Hindlimb muscle (tissue), 1 donor: Measurements from ENCODE around the gene KLKB1. TPM values are rescaled to one million over a fixed set of nuclear protein-coding genes. Genes with fewer than 3 reads are reported as not detected.

Experiments
- DNase-seq: peaks from one replicate; pipeline ENCODE4 v3.0.0-alpha.2; 2013
- polyA plus RNA-seq: library from polyadenylated mRNA; unstranded; fragments of 120-200 nt; gene quantifications from one replicate; pipeline ENCODE4 v1.2.1, GENCODE V29; 2013; ENCODE audit not compliant: insufficient read length

The KLKB1 gene
- not detected for polyA plus RNA-seq

DNA sequence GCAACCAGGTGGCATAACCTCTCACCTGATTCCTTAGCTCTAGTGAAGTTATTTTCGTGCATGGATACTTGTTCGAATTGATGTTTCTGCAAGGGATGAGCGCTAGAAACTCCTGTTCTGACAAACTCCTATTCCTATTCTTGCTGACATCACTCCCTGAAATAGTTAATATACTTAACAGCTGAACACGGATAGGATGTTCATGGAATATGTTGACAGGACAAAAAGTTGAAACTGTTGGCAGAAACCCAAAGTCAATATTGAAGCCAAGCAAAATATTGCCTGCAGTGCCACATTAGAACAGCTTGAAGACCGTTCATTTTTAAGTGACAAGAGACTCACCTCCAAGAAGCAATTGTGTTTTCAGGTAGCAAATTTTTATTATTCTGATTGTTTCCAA, at the start of gene KLKB1:
Gene KLKB1 (plus strand): TSS at position 287 of the 400 bp plus-strand sequence. CDS start 689 bp downstream, outside the sequence.
- no peak for DNase-seq

DNA sequence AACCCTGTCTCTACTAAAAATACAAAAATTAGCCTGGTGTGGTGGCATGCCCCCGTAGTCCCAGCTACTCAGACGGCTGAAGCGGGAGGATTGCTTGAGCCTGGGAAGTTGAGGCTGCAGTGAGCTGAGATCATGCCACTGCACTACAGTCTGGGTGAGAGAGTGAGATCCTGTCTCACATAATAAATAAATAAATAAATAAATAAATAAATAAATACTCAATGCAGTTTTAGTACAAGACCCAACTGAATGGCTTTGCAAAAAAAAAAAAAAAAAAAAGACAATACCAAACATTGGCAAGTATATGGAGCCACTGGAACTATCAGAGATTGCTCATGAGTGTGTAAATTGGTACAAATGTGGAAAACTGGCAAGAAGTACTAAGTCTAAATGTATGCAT, 39.2 kb upstream of the KLKB1 start:
- DNase-seq = no peak

DNA sequence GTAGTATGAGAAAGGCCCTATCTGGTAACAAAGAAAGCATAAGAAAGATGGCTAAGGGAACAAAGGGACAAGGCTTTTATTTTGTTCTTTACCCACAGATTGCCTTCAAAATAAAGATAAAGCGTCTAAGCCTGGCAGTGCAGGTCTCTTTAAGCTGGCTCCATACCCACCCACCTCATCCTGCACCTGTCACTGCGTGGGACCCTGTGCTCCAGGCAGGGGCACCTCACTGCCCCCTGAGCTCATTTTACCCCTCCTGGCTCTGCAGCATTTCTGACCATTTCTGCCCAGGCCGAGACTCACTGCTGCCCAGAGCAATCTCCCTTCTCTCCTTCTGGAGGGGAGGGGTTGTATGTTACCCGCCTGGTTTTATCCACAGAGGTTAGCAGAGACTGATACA, 37.7 kb upstream of the KLKB1 start:
- no peak for DNase-seq

DNA sequence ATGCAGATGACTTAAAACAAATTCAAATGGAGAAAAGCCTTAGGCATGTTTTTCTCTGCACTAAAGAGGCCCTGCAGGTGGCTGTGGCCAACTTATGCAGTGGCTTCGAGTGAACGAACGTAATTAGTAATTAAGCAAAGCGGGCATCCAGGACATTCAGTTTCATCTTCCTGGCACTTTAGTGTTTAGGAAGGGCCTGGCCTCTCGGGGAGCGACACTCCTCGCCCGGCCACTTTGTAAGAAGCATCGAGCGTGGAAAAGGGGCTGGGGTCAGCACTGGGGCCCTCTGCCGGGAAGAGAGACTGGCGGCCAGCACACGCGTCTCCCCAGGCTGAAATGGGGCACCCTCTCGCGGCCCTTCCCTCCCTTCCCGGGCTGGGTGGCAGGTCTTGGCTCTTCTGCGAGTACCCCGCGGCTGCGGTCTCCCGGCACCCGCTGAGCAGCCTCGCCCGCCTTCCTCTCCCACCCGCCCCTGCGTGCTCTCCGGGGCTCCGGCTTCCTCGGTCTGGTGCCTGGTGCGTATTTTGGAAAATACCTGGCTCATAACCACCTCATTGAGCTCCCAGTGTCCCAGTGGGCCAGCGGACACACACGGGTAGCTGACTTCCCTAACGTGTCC, 36.6 kb upstream of the KLKB1 start:
- no peak for DNase-seq

DNA sequence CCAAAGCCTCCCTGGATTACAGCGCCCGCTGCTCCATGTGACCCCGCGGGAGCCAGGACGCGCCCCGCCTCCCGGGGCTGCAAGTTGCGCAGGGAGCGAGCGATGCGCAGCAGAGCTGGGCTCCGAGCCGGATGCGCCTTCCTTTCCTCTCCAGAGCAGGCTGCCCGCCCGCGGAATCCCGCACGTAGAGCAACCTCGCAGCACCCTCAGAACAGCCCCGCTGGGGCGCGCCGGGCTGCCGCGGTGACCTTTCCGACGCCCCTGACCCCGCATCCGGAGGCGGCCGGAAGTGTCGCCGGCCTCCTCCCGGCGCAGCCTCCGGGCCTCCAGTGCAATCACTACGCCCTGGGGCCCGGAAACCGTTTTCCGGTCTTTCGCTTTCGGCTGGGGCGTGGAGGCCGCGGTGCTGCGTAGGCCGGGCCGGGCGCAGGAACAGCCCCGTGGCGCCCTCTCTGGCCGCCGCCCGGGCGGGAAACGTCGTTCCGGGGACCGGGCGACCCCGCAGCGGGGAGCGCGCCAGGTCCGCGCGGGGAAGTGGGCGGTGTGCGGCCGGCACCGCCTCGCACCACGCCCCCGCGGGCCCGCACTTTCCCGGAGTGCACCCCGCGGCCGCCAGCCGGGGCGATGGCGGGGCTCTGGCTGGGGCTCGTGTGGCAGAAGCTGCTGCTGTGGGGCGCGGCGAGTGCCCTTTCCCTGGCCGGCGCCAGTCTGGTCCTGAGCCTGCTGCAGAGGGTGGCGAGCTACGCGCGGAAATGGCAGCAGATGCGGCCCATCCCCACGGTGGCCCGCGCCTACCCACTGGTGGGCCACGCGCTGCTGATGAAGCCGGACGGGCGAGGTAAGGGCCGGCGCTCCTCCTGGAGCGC, 35.9 kb upstream of the KLKB1 start, which contains the start of gene CYP4V2:
Gene CYP4V2 (plus strand): TSS at position 368 of the 866 bp plus-strand sequence. CDS start 257 bp downstream, at position 625.
- peak; percentile 79 for DNase-seq

DNA sequence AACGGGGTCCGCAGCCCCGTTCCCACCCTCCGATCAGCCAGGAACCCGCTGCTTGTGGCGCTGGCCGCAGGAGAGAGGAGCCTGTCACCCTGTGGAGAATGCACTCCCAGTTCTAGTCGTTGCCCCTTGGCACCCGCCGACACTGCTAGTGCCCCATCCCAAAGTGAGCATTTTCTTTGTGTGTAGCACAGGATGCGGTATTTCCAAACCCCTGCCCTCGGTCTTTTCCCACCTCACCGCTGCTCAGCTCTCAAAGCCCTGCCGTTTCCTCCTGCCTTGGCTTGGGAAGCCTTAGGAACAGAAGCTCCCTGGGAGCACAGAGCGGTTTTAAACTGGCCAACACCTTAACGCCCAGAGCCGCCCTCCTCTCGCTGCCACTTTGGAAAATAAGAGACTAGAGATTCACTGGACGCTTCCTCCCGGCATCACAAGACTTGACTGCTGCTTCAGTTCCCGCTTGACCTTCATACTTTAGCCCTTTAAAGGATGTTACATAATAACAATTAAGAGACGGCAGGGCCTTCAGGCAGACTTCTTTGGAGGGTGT, 35.2 kb upstream of the KLKB1 start:
- peak; percentile 26 for DNase-seq

DNA sequence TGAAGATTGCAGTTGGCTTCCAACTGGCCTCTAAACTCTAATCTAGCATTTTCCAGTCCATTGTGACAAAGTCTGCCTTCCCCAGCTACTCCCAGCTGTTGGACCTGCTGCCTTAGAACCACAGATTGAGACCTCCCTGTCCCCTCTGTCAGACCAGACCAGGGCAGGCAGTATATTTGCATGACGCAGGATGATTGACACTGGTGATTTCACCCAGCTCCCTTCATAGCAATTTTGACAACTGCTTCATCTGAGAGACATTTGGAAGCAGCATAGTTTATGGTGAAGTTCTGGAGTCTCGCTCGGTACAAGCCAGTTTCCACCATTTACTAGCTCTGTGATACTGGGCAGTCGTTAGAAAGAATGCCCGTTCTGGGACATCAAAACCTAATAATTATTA, 33.5 kb upstream of the KLKB1 start:
- no peak for DNase-seq

DNA sequence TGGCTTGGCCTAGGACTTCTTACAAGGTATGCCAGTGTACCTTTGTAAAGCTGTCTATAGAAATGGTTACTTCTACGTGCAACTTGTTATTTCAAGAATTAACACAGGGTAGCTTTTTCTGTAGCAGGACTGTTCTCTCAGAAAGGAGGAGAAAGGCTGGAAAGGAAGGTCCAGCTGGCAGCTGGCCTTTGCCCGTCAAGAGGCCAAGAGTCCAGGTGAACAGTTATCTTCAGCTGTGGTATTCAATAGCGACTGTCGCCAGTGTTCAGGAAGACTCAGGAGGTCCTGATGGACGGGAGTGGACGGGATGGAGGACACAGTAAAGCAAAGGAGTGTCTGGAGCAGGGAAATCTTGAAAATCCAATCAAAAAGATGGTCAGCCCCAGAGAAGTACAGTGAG, 31.2 kb upstream of the KLKB1 start:
- DNase-seq = no peak

DNA sequence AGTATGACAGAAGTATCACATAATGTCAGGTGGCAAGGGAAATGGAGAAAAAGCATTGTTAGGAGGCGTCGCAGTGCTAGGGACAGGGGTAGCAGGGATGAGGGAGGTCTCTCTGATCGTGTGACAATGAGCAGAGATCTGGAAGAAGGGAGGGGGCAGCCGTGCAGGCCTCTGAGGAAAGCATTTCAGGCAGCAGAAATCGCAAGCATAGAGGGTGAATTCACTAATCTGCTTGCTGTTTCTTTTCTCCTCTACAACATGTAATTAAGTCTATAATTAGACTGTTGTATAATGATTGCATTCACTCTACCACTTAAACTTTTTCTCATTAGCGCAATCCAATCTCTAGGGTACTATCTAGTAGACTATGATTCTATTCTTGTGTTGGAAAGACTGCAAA, 26.8 kb upstream of the KLKB1 start:
- DNase-seq = no peak

DNA sequence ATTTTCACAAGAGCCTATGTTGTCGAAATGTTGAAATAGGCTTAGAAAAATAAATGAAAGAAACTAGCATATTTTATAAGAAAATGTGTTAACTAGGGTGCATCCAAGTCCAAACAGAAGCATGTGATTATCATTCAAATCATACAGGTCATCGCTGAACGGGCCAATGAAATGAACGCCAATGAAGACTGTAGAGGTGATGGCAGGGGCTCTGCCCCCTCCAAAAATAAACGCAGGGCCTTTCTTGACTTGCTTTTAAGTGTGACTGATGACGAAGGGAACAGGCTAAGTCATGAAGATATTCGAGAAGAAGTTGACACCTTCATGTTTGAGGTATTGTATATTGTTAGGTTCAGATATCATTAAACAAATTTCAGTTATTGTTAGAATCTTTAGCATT, 26.3 kb upstream of the KLKB1 start:
- DNase-seq = no peak

DNA sequence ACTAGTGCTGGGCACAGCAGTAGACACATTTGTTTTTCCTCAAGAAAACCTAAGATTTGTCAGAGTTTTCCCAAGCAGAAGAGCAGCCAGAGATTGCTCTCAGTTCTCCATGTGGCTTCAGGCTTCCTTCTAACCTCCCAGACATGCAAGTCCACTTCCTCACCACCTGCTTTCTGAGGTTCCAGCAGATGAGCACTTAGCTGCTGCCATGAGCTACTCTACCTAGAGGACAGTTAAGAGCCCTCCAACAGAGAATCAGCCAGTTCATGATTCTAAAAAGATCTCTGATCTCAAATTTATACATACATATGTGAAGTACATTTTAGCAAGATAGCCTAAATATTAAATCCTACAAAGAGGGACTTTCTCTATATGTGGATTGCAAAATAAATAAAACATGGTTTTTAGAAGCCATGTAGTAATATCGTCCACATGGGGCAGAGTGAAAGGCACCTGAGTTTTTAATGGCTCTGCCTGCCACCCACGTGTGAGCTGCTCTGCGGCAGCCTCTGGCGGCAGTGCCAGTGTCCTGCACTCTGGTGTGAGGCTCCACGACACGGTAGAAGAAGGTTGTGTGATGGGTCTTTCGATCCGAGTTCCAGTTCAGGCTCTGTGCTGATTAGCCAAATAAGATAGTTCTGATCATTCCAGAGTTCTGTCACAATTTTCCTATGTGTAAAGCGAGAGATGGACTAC, 25.6 kb upstream of the KLKB1 start:
- no peak for DNase-seq

DNA sequence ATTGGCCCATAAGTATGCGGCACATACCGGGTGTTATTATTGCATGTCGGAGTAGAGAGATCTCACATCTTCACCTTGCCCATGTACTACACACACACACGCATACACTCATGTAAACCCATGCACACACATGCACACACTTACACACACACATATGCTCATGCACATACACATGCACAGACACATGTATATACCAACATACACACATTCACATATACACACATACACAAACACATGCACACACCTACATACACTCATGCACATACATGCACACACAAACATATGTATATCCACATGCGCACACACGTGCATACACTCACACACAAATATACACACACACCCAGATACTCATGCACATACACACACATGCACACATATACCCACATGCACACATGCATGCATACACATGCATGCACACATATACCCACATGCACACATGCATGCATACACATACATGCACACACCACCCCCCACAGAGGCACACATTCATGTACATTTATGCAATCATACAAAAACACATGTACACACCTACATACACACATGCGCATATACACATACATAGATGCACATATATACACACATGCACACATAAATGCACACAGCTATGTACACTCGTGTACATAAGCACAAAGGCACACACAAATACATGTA, 24.7 kb upstream of the KLKB1 start:
- no peak for DNase-seq

DNA sequence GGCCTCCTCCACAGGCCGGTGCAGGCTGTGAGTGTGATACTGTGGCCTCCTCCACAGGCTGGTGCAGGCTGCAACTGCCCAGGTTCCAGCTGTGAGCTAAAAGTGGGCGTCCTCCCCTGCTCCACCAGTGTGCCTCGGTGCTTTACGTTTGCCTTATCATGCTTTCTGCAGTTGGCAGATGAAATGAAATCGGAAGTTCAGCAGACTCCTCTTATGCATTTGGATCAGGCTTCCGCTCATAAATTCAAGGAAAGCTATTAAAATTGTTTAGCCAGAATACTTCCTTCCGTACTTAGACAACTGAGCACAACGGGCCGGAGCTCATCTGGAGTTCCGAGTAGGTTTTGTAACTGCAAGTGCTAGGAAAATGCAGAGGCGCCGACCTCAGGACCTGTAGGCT, 23.9 kb upstream of the KLKB1 start:
- DNase-seq = no peak

DNA sequence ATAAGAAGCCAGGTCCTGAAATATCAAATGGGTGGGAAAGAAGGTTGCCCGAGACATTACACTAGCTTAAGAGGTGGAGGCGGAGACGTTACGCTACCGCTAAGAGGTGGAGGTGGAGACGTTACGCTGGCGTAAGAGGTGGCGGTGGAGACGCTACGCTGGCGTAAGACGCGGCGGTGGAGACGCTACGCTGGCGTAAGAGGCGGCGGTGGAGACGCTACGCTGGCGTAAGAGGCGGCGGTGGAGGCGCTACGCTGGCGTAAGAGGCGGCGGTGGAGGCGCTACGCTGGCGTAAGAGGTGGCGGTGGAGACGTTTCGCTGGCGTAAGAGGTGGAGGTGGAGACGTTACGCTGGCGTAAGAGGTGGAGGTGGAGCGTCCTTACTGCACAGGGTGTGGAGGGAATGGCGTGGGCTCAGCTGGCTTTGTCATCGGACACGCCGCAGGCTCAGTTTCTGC, 23.2 kb upstream of the KLKB1 start:
- DNase-seq = no peak

DNA sequence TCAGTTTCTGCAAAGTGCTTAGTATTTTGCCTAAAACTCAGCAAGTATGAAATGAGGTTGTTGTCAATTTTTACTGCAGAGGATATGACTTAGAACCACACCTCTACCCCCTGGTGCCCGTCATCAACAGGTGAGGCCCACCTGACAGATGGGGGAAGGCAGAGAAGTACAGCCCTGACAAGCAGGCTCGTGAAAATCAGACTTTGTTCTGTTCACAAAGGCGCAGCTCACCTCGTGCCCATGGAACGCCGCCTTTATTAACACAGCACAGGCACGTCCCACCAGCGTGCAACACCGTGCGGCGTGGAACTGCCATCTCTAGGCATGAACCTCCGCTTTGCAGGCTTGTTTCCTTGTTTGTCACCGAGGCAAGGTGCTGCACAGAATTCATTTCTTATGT, 22.6 kb upstream of the KLKB1 start:
- no peak for DNase-seq

DNA sequence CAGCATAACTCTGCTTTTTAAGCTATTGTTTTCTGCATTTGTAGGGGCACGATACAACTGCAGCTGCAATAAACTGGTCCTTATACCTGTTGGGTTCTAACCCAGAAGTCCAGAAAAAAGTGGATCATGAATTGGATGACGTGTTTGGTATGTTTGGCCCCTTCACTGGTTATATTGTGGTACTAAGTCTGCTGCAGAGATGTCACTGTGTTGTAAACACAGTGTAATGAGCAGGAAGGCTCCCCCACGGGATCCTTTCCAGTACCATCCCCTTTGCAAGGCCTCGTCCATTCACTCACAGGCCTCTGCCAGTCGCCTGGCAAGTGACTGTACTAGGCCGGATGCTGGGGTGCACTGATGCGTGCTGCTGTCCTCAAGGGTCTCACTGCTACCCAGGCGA, 22.2 kb upstream of the KLKB1 start:
- DNase-seq = no peak

DNA sequence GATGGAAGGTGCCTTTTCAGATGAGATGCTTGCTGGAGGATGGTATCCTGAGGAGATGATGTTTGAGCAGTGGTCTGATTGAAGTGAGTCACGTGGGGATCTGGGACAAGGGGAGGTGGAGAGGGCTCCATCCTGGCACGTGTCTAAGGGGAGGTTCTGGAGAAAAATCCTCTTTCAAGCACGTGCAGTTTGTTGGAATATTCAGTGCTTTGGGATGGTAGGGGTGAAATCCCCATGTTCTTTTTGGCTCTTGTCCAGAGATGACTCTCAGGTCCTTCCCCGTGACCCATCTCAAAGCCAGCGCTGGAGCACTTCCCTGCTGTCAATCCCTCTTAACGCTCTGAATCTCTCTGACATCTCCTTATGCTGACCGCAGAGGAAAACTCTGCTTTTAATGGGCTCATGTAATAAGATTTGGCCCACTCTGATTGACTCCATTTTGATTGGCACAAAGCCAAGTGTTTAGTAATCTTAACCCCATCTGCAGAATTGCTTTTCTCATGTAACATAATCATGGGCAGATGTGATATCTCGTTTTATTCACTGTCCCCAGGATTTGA, 10.8 kb upstream of the KLKB1 start:
- no peak for DNase-seq

DNA sequence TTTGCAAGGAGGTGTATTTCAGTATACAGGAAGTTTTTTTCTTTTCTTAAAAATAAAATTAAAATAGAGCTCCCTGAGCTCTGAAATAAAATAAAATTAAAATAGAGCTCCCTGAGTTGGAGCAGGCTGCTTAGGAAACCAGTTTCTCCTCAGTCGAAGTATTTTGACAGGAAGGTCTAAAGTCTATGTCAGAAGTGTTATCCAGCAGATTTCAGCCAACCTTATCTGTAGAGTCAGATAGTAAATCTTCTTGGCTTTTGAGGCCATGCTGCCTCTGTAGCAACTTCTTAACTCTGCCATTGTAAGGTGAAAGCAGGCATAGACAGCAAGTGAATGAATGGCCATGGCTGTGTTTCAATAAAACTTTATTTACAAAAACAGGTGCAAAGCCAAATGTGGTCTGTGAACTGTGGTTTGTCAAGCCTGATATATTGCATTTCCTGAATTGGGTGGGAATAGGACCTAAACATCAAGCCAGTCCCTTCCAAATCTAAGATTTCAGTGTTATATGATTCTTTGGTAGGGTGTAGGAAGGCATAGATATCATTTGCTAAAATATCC, 9.5 kb upstream of the KLKB1 start:
- DNase-seq = no peak

DNA sequence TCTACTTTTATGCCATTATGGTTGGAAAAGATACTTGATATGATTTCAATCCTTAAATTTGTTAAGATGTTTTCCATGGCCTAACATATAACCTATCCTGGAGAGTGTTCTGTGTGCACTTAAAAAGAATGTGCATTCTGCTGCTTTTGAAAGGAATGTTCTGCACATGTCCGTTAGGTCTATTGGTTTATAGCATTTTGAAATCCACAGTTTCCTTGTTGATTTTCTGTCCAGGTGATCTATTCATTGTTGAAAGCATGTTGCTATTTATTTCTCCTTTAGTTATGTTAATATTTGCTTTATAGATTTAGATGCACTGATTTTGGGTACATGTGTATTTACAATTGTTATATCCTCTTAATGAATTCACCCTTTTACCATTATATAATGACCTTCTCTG, 5.7 kb upstream of the KLKB1 start:
- DNase-seq = no peak

DNA sequence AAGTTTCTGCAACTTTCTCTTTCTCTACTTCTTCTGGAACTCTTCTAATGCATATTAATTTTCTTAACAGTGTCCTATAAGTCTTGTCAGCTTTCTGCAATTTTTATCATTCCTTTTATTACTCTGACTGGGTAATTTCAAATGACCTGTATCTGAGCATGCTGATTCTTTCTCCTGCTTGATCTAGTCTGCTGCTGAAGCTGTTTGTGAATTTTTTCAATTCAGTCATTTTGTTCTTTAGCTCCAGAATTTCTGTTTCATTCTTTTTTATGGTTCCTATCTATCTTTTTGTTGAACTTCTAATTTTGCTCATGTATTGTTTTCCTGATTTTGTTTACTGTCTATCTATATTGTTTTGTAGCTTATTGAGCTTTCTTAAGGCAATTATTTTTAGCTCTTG, 1.5 kb upstream of the KLKB1 start:
- DNase-seq = no peak

DNA sequence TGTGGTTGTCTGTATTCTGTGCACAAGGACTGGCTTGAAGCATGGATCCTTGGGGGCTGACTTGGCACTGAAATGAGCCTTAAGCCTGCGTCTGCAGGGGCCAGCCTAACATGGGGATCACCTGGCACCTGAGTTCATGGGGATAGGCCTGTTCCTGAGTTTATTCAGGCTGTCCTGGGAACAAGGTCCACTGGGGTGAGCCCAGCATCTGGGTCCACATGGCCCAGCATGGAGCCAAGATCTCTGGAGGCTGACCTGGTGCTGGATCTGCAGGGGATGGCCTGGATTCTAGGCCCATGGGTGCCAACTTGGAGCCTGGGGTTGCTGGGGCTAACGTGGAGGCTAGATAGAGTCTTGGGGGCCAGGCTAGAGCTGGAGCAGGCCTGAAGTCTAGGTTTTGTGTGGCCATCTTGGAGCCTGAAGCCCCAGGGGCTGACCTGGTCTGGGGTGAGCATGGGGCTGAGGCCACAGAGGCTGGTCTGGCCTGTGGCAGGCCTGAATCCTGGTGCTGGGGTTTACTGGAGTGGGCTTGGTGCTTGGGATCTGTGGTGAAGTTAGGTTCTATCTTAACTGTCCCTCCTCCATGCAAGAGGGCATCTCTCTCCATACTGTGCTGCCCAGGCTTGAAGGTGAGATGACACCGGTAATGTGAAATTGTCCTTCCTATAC, 652 bp upstream of the KLKB1 start:
- DNase-seq = no peak
